ENCODE results near the gene LMNB1. TPM values are rescaled to one million over a fixed set of nuclear protein-coding genes. Genes with fewer than 3 reads are reported as not detected.

Gene LMNB1
- total RNA-seq, 1 donor from 2014 or later: 3.9 TPM

DNA sequence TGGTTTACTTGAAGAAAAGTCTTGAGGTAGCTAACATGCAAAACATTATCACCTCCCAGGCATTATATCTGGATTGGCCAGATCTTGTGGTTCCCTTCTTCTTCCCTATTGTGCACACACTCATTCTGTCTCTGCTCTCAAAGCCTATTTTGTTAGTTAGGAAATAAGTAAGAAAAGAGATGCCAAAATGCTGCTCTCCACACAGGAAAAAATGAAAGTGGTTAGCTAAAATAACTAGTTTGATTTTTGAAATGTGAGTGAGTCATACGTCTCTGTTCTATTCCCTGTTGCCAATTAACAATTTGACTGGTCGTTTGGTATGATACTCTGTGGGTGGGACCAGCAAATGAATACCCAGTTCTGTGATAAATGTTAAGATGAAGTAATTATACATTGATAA, 28.1 kb downstream of the LMNB1 start:
- TF ChIP-seq, protein P1, sequence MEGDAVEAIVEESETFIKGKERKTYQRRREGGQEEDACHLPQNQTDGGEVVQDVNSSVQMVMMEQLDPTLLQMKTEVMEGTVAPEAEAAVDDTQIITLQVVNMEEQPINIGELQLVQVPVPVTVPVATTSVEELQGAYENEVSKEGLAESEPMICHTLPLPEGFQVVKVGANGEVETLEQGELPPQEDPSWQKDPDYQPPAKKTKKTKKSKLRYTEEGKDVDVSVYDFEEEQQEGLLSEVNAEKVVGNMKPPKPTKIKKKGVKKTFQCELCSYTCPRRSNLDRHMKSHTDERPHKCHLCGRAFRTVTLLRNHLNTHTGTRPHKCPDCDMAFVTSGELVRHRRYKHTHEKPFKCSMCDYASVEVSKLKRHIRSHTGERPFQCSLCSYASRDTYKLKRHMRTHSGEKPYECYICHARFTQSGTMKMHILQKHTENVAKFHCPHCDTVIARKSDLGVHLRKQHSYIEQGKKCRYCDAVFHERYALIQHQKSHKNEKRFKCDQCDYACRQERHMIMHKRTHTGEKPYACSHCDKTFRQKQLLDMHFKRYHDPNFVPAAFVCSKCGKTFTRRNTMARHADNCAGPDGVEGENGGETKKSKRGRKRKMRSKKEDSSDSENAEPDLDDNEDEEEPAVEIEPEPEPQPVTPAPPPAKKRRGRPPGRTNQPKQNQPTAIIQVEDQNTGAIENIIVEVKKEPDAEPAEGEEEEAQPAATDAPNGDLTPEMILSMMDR (IDR thresholded peaks at IDR 0.05; ENCODE audit: insufficient read depth, low read length, severe bottlenecking): no peak
- DNase-seq (ENCODE audit: low read depth): peak; percentile 17
- Histone ChIP-seq H3K36me3 (ENCODE audit: control insufficient read depth, insufficient read depth, low read length) (no peaks in the 10 kb centered on the region), H3K4me3 (ENCODE audit: low read depth, low read length) (no peak overlapping the region), H3K27me3 (ENCODE audit: control insufficient read depth, insufficient read depth, low read length) (no peaks in the 10 kb centered on the region)
- FAIRE-seq: no peak

DNA sequence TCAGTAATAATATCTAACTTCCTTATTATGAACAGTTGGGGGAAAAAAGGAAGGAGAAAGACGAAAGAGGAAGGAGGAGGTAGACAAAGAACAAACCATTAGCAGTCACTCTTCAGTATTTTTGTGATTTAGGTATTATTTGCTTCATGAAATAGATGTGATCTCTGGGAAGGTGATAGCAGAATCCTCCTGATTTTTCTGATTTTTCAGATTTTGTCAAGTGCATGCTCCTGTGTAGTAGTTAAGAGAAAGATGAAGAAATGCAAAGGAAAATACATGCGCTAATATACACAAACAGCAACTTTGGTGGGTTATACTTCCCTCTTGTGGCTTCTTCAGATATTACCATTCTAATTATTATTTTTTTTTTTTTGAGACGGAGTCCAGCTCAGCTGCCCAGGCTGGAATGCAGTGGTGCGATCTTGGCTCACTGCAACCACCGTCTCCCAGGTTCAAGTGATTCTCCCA, 31.6 kb downstream of the LMNB1 start:
- TF ChIP-seq, protein P1 (IDR thresholded peaks at IDR 0.05; ENCODE audit: insufficient read depth, low read length, severe bottlenecking): peak; percentile 38
- FAIRE-seq (no peak), DNase-seq (ENCODE audit: low read depth) (peak; percentile 24)
- H3K36me3 ChIP-seq (ENCODE audit: control insufficient read depth, insufficient read depth, low read length): no peaks in the 10 kb centered on the region
- H3K4me3 ChIP-seq (ENCODE audit: low read depth, low read length): no peak overlapping the region
- H3K27me3 ChIP-seq (ENCODE audit: control insufficient read depth, insufficient read depth, low read length): no peaks in the 10 kb centered on the region

DNA sequence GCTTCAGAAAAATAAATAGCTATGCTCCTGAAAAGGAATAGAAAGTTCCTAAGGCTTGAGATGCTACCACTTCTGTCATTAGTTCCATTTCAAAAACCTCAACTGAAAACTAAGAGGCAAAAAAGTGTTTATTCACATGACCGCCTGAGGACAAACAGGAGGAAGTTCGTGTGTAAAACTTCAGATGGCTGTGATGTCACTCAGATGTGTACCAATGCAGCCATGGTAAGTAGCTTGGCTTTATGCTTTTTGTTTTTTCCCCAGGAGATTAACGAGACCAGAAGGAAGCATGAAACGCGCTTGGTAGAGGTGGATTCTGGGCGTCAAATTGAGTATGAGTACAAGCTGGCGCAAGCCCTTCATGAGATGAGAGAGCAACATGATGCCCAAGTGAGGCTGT, 33.0 kb downstream of the LMNB1 start:
- H3K4me3 ChIP-seq (ENCODE audit: low read depth, low read length): no peak overlapping the region
- no peaks in the 10 kb centered on the region for H3K36me3 ChIP-seq (ENCODE audit: control insufficient read depth, insufficient read depth, low read length)
- DNase-seq (ENCODE audit: low read depth) (peak; percentile 17), FAIRE-seq (no peak)
- H3K27me3 ChIP-seq (ENCODE audit: control insufficient read depth, insufficient read depth, low read length): no peaks in the 10 kb centered on the region
- TF ChIP-seq, protein P1 (IDR thresholded peaks at IDR 0.05; ENCODE audit: insufficient read depth, low read length, severe bottlenecking): no peak

DNA sequence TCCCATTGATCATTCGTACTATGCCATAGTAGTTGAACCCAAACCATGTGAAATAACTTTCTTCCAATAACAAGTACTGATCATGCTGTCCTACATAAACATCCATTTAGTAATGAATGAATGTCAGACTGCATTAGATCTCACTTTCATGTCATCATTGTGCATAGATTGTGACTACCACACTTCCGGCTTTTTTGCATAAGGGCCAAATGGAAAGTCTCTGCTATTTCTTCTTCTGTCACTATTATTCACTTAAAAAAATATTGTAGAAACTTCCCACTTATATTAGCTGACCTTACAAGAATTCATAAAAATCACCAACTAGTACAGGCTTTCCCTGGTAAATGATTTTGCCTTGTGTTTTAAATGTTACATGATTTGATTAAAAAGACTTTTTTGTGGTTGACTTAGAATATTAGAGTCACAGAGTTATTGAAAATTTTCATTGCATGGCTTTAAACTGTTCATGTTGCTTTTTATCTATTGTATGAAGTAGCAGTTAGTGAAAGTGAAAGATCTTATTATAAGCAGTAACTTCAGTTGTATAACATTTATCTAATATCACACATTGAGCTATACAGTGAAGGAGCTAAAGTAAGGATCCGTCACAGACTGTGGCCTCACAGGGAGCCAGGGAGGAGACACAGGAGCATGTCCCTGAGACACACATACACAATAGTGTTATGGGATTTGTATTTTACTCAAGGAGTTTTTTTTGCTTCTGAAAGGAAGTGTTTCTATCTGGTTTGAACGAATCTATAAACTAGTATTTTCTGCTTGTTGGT, 33.9 kb downstream of the LMNB1 start:
- FAIRE-seq (no peak), DNase-seq (ENCODE audit: low read depth) (no peak)
- TF ChIP-seq, protein P1 (IDR thresholded peaks at IDR 0.05; ENCODE audit: insufficient read depth, low read length, severe bottlenecking): no peak
- no peaks in the 10 kb centered on the region for H3K27me3 ChIP-seq (ENCODE audit: control insufficient read depth, insufficient read depth, low read length)
- no peak overlapping the region for H3K4me3 ChIP-seq (ENCODE audit: low read depth, low read length)
- no peaks in the 10 kb centered on the region for H3K36me3 ChIP-seq (ENCODE audit: control insufficient read depth, insufficient read depth, low read length)

- H3K4me3 ChIP-seq (ENCODE audit: low read depth, low read length): no peak overlapping the region
- FAIRE-seq: no peak
These were observed 34.7 kb downstream of the LMNB1 start for GRCh38 chr5:126811515-126812198.

More at GRCh38 chr5:126811515-126812198, 34.7 kb downstream of the LMNB1 start:
- no peaks in the 10 kb centered on the region for H3K27me3 ChIP-seq (ENCODE audit: control insufficient read depth, insufficient read depth, low read length)
- peak; percentile 68 for DNase-seq (ENCODE audit: low read depth)
- H3K36me3 ChIP-seq (ENCODE audit: control insufficient read depth, insufficient read depth, low read length): no peaks in the 10 kb centered on the region
- TF ChIP-seq, protein P1 (IDR thresholded peaks at IDR 0.05; ENCODE audit: insufficient read depth, low read length, severe bottlenecking): no peak

Measured in bronchial epithelial cell (primary cell).